Measurements from ENCODE around the gene ZDHHC18.

ZDHHC18 gene

DNA sequence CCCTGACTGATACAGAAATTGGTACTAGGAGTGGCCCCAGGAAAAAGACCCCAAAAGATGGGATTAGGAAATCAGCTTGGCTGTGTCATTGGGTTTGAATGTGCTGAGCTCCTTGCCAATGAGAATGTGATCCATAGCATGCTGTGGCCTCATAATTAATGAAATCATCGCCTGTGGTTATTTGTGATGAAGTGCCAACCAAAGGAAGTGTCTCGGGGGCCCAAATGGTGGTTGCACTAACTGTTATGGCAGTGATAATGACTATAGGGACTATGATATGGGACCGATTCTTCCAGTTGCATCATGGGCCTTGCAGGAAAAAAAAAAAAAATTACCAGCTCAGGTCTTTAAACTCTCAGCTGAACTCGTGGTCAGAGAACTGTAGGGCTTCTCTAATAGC lies 15.4 kb upstream of the ZDHHC18 start:
- FAIRE-seq = no peak
- TF ChIP-seq POLR2A (IDR thresholded peaks at IDR 0.05; ENCODE audit: low read depth, low read length) = no peak
- DNase-seq (ENCODE audit: insufficient read length, low spot score) = no peak

GRCh38 chr1:26811708-26812107 lies 14.8 kb upstream of the ZDHHC18 start:
- DNase-seq (ENCODE audit: insufficient read length, low spot score) = no peak

GRCh38 chr1:26814377-26814776 lies 12.1 kb upstream of the ZDHHC18 start:
- DNase-seq (ENCODE audit: insufficient read length, low spot score) = no peak
- TF ChIP-seq POLR2A (IDR thresholded peaks at IDR 0.05; ENCODE audit: low read depth, low read length) = no peak
- FAIRE-seq = no peak

More at GRCh38 chr1:26811708-26812107, 14.8 kb upstream of the ZDHHC18 start:
- TF ChIP-seq POLR2A (IDR thresholded peaks at IDR 0.05; ENCODE audit: low read depth, low read length) = no peak
- FAIRE-seq = no peak

- FAIRE-seq = no peak
- no peak for DNase-seq (ENCODE audit: insufficient read length, low spot score)
- TF ChIP-seq POLR2A (IDR thresholded peaks at IDR 0.05; ENCODE audit: low read depth, low read length) = no peak
These were observed 11.6 kb upstream of the ZDHHC18 start for GRCh38 chr1:26814893-26815292.

- no peak for DNase-seq (ENCODE audit: insufficient read length, low spot score)
- FAIRE-seq = no peak
- no peak for TF ChIP-seq POLR2A (IDR thresholded peaks at IDR 0.05; ENCODE audit: low read depth, low read length)
These were observed 5.7 kb upstream of the ZDHHC18 start for GRCh38 chr1:26820784-26821269.

GRCh38 chr1:26822737-26823395 lies 3.6 kb upstream of the ZDHHC18 start:
- DNase-seq (ENCODE audit: insufficient read length, low spot score) (no peak), FAIRE-seq (no peak)
- TF ChIP-seq POLR2A (IDR thresholded peaks at IDR 0.05; ENCODE audit: low read depth, low read length) = no peak

GRCh38 chr1:26824731-26825130 lies 1.8 kb upstream of the ZDHHC18 start:
- no peak for FAIRE-seq

GRCh38 chr1:26827106-26827604 lies 667 bp downstream of the ZDHHC18 start:
- DNase-seq (ENCODE audit: insufficient read length, low spot score) (no peak), FAIRE-seq (no peak)
- no peak for TF ChIP-seq POLR2A (IDR thresholded peaks at IDR 0.05; ENCODE audit: low read depth, low read length)

More at GRCh38 chr1:26824731-26825130, 1.8 kb upstream of the ZDHHC18 start:
- DNase-seq (ENCODE audit: insufficient read length, low spot score) = no peak
- no peak for TF ChIP-seq POLR2A (IDR thresholded peaks at IDR 0.05; ENCODE audit: low read depth, low read length)

- DNase-seq (ENCODE audit: insufficient read length, low spot score) (no peak), FAIRE-seq (no peak)
- no peak for TF ChIP-seq POLR2A (IDR thresholded peaks at IDR 0.05; ENCODE audit: low read depth, low read length)
These were observed 1.2 kb downstream of the ZDHHC18 start for GRCh38 chr1:26827663-26828062.

- DNase-seq (ENCODE audit: insufficient read length, low spot score) (no peak), FAIRE-seq (no peak)
- no peak for TF ChIP-seq POLR2A (IDR thresholded peaks at IDR 0.05; ENCODE audit: low read depth, low read length)
These were observed 2.0 kb downstream of the ZDHHC18 start for GRCh38 chr1:26828411-26828991.

DNA sequence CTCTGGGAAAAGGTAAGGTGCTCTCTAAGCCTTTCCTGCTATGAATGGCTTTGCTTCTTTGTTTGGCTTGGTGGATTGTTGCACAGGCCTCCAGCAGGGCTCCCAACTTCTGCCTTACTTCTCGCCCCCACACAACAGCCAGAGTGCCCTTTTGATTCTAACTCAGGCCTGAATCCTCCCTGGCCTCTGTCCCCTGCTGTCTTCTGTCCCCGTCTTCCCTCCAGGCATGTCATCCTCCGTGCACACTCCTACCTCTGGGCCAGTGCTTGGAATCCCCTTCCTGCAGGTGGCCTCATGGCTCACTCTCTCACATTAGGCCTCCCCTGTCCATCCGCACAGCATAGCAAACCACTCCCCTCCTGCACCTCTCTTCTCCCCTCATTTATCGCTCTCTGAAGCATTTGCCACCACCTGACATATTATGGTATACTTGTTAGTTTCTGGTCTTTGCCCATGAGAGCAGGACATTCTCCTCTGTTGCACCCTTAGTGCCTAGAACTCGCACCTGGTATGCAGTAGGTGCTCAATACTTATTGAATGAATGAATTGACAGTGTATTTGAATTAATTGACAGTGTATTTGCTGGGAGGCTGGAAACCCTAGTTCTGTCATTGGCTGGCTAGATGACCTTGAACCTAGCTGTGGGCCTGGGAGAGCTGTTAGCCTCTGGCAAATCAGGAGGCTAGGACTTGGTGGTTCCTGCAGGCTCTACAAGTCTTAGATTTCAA lies 2.9 kb downstream of the ZDHHC18 start:
- no peak for FAIRE-seq

GRCh38 chr1:26831059-26831458 lies 4.6 kb downstream of the ZDHHC18 start:
- DNase-seq (ENCODE audit: insufficient read length, low spot score) (no peak), FAIRE-seq (no peak)
- TF ChIP-seq POLR2A (IDR thresholded peaks at IDR 0.05; ENCODE audit: low read depth, low read length) = no peak

More for the DNA sequence above, 2.9 kb downstream of the ZDHHC18 start:
- no peak for TF ChIP-seq POLR2A (IDR thresholded peaks at IDR 0.05; ENCODE audit: low read depth, low read length)
- no peak for DNase-seq (ENCODE audit: insufficient read length, low spot score)

GRCh38 chr1:26831546-26832248 lies 5.2 kb downstream of the ZDHHC18 start:
- FAIRE-seq = no peak
- no peak for TF ChIP-seq POLR2A (IDR thresholded peaks at IDR 0.05; ENCODE audit: low read depth, low read length)
- DNase-seq (ENCODE audit: insufficient read length, low spot score) = no peak
